ENCODE results near the gene MAP1LC3B. TPM values are rescaled to one million over a fixed set of nuclear protein-coding genes. Genes with fewer than 3 reads are reported as not detected.
"Not testable (repeated sequence)": the region's sequence is repeated elsewhere in the genome, so short reads cannot be mapped to it uniquely, and the experiment has no call there.

Gene MAP1LC3B
- total RNA-seq, 1 donor from 2014 or later, result 46.2 TPM

- no peak for TF ChIP-seq CTCF (IDR thresholded peaks at IDR 0.05; ENCODE audit: unreplicated experiment)
- Mint-ChIP-seq H3K27ac (peak overlapping the region; percentile 98), H3K4me3 (ENCODE audit: low read depth) (peak overlapping the region; percentile 4), H3K27me3 (no peaks in the 10 kb centered on the region), H3K4me1 (ENCODE audit: low read depth) (peaks cover 26% of the 10 kb centered on the region), H3K9me3 (ENCODE audit: low read depth) (no peaks in the 10 kb centered on the region), H3K36me3 (ENCODE audit: insufficient read depth) (peaks cover 2% of the 10 kb centered on the region)
- DNase-seq (ENCODE audit: low spot score, unreplicated experiment), result peak; percentile 68
Measured at GRCh38 chr16:87387942-87388817, 4.0 kb upstream of the MAP1LC3B start.

DNA sequence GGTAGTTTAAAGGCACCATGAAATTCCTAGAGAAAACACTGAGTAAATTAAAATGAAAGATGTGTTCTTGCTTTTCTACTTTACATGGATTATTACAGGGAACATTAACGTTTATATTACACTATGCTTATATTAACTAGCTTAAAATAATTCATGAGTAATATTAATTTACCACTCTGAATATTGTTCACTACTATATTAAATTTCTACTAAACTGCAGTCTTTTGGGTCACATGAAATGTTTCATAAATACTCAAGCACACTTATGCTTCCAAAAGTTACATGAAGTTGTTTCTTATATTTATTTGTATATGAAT, 3.4 kb upstream of the MAP1LC3B start:
- Mint-ChIP-seq H3K4me3 (ENCODE audit: low read depth) (peak overlapping the region; percentile 4), H3K27ac (peak overlapping the region; percentile 98), H3K36me3 (ENCODE audit: insufficient read depth) (peaks cover 2% of the 10 kb centered on the region), H3K27me3 (no peaks in the 10 kb centered on the region), H3K4me1 (ENCODE audit: low read depth) (peaks cover 32% of the 10 kb centered on the region), H3K9me3 (ENCODE audit: low read depth) (no peaks in the 10 kb centered on the region)
- no peak for TF ChIP-seq CTCF (IDR thresholded peaks at IDR 0.05; ENCODE audit: unreplicated experiment)
- DNase-seq (ENCODE audit: low spot score, unreplicated experiment), result no peak

DNA sequence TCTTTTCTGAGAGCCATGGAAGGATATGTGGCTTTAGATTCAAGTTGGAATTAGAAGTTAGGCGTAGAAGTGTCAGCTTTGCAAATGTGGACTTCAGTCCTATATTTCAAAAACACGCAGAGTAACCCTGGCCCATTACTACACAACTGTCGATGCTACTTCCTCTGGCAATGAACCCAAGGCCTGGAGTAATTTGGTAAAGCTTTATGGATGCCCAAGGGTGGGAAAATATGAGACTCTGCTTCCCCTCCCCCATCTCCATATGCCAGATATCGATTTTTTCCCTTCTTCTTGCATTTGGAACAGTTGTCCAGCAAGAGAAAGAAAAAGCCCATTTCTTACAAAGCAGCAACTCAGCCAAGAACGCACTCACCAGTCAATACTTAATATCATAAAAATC, 2.9 kb upstream of the MAP1LC3B start:
- Mint-ChIP-seq H3K27ac (peak overlapping the region; percentile 85), H3K36me3 (ENCODE audit: insufficient read depth) (no peaks in the 10 kb centered on the region), H3K4me1 (ENCODE audit: low read depth) (peaks cover 35% of the 10 kb centered on the region), H3K27me3 (no peaks in the 10 kb centered on the region), H3K9me3 (ENCODE audit: low read depth) (no peaks in the 10 kb centered on the region), H3K4me3 (ENCODE audit: low read depth) (no peak overlapping the region)
- DNase-seq (ENCODE audit: low spot score, unreplicated experiment), result no peak
- no peak for TF ChIP-seq CTCF (IDR thresholded peaks at IDR 0.05; ENCODE audit: unreplicated experiment)

DNA sequence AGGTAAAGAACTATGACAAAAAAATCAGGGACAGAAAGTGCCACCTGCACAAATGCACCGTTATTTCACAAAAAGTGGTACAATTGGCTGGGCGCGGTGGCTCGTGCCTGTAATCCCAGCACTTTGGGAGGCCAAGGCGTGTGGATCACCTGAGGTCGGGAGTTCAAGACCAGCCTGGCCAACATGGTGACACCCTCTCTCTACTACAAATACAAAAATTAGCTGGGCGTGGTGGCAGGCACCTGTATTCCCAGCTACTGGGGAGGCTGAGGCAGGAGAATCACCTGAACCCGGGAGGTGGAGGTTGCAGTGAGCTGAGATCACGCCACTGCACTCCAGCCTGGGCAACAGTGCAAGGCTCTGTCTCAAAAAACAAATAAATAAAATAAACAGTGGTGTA, 2.2 kb upstream of the MAP1LC3B start:
- not testable (repeated sequence) for H3K9me3 Mint-ChIP-seq (ENCODE audit: low read depth); DNase-seq (ENCODE audit: low spot score, unreplicated experiment); H3K36me3 Mint-ChIP-seq (ENCODE audit: insufficient read depth); H3K27me3 Mint-ChIP-seq; H3K4me3 Mint-ChIP-seq (ENCODE audit: low read depth)
- Mint-ChIP-seq H3K27ac (peak overlapping the region; percentile 85), H3K4me1 (ENCODE audit: low read depth) (peaks cover 38% of the 10 kb centered on the region)

- Mint-ChIP-seq H3K4me1 (ENCODE audit: low read depth) (peaks cover 40% of the 10 kb centered on the region), H3K4me3 (ENCODE audit: low read depth) (peak overlapping the region; percentile 83), H3K27me3 (no peaks in the 10 kb centered on the region), H3K9me3 (ENCODE audit: low read depth) (no peaks in the 10 kb centered on the region), H3K27ac (peak overlapping the region; percentile 98), H3K36me3 (ENCODE audit: insufficient read depth) (peaks cover 3% of the 10 kb centered on the region)
- no peak for DNase-seq (ENCODE audit: low spot score, unreplicated experiment)
- TF ChIP-seq CTCF (IDR thresholded peaks at IDR 0.05; ENCODE audit: unreplicated experiment), result no peak
Measured at GRCh38 chr16:87390641-87391323, 1.4 kb upstream of the MAP1LC3B start.
